ENCODE data around the gene CELSR1.

Gene CELSR1

DNA sequence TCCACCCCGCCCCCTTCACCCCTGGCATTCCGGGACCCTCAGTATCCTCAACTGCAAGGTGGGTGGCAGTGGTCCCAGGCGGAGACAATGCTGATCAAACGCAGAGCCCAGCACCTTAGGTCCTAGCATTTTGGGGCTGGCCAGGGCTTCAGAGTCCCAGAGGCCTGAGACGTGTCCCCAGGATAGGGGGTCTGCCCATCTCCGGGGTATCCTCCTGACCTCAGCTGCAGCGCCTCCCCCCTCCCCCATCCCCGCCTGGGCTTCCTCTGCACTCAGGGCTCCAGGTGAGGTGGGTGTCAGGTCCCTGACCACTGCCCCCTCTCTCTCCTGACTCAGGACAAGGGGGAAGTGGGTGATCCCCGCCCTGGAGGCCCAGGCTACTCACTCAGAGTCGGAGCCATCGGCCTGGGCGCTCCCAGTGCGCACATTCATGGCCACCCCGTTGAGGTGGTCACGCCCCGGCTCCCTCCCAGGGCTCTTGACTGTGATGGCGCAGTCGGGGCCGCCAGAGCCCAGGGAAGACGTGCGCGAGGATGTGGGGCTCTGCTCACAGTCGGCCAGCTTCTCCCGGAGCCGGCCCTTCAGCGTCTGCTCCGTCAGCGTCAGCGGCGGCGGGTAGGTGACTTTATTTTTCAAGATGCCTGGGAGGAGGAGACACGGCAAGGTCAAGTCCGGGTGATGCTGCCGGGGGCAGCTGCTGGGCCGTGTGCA lies 173.7 kb downstream of the CELSR1 start:
- peaks cover 22% of the 10 kb centered on the region for H3F3A ChIP-seq (ENCODE audit: insufficient read depth, low read length)
- TF ChIP-seq, protein P1, sequence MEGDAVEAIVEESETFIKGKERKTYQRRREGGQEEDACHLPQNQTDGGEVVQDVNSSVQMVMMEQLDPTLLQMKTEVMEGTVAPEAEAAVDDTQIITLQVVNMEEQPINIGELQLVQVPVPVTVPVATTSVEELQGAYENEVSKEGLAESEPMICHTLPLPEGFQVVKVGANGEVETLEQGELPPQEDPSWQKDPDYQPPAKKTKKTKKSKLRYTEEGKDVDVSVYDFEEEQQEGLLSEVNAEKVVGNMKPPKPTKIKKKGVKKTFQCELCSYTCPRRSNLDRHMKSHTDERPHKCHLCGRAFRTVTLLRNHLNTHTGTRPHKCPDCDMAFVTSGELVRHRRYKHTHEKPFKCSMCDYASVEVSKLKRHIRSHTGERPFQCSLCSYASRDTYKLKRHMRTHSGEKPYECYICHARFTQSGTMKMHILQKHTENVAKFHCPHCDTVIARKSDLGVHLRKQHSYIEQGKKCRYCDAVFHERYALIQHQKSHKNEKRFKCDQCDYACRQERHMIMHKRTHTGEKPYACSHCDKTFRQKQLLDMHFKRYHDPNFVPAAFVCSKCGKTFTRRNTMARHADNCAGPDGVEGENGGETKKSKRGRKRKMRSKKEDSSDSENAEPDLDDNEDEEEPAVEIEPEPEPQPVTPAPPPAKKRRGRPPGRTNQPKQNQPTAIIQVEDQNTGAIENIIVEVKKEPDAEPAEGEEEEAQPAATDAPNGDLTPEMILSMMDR (IDR thresholded peaks at IDR 0.05; ENCODE audit: low read length) = no peak
- TF ChIP-seq EZH2phosphoT487 (IDR thresholded peaks at IDR 0.05; ENCODE audit: low read length) = no peak
- no peak for TF ChIP-seq EZH2 (optimal IDR thresholded peaks at IDR 0.05; ENCODE audit: low read depth, low read length)
- H3K4me2 ChIP-seq (ENCODE audit: low read depth, low read length) = no peak overlapping the region
- H3K4me1 ChIP-seq (ENCODE audit: low read length) = peaks cover 39% of the 10 kb centered on the region
- H3K27me3 ChIP-seq (replicated peaks; ENCODE audit: insufficient read depth, low read length) = no peaks in the 10 kb centered on the region
- no peak overlapping the region for H3K4me3 ChIP-seq (ENCODE audit: low read length)
- no peaks in the 10 kb centered on the region for H3K9me2 ChIP-seq (replicated peaks; ENCODE audit: insufficient read depth, low read length)
- H2AFZ ChIP-seq (ENCODE audit: low read length) = no peak overlapping the region
- H3K36me3 ChIP-seq (replicated peaks; ENCODE audit: insufficient read depth, low read length) = no peaks in the 10 kb centered on the region
- H3K9ac ChIP-seq (ENCODE audit: low read length) = no peak overlapping the region
- H4K20me1 ChIP-seq (ENCODE audit: insufficient read depth, low read length) = no peaks in the 10 kb centered on the region
- H3K9me3 ChIP-seq (replicated peaks; ENCODE audit: insufficient read depth, low read length) = no peaks in the 10 kb centered on the region
- peak overlapping the region; percentile 92 for H3K27ac ChIP-seq (ENCODE audit: low read length)
- no peak for DNase-seq
- no peaks in the 10 kb centered on the region for H3K79me2 ChIP-seq (ENCODE audit: low read length)

DNA sequence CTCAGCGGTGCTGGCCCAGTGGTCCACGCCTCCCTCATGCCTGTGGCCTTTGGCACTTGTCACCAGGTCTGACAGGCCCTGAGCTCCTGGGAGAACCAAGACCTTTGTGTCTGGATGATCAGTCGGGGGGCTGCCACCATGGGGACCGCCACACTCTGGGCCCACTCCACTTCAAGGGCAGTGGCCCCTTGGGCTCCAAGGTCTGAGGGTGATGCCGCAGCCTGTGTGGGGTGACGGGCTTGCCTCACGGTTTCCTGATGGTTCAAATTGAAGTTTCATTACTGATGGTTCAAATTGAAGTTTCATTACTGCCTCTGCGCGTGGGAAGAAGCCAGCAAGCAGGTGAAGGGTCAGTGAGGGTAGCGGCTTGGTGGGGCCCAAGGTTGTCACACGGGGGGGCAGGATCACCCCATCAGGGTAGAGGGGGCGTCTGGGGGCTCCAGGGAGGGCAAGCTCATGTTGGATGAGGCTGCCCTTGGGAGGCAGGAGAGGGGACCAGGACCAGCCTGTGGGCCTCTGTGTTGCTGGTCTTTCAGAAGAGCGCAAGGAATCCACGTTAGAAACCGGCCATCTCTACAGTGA lies 174.4 kb downstream of the CELSR1 start:
- H3K4me3 ChIP-seq (ENCODE audit: low read length) = no peak overlapping the region
- no peaks in the 10 kb centered on the region for H3K27me3 ChIP-seq (replicated peaks; ENCODE audit: insufficient read depth, low read length)
- H4K20me1 ChIP-seq (ENCODE audit: insufficient read depth, low read length) = no peaks in the 10 kb centered on the region
- H3K9ac ChIP-seq (ENCODE audit: low read length) = peak overlapping the region; percentile 38
- no peaks in the 10 kb centered on the region for H3K36me3 ChIP-seq (replicated peaks; ENCODE audit: insufficient read depth, low read length)
- no peak overlapping the region for H3K4me2 ChIP-seq (ENCODE audit: low read depth, low read length)
- H3K9me3 ChIP-seq (replicated peaks; ENCODE audit: insufficient read depth, low read length) = no peaks in the 10 kb centered on the region
- peaks cover 22% of the 10 kb centered on the region for H3F3A ChIP-seq (ENCODE audit: insufficient read depth, low read length)
- H3K27ac ChIP-seq (ENCODE audit: low read length) = peak overlapping the region; percentile 92
- H2AFZ ChIP-seq (ENCODE audit: low read length) = no peak overlapping the region
- TF ChIP-seq, protein P1 (IDR thresholded peaks at IDR 0.05; ENCODE audit: low read length) = no peak
- TF ChIP-seq EZH2 (optimal IDR thresholded peaks at IDR 0.05; ENCODE audit: low read depth, low read length) = no peak
- TF ChIP-seq EZH2phosphoT487 (IDR thresholded peaks at IDR 0.05; ENCODE audit: low read length) = no peak
- H3K79me2 ChIP-seq (ENCODE audit: low read length) = no peaks in the 10 kb centered on the region
- DNase-seq = no peak
- H3K4me1 ChIP-seq (ENCODE audit: low read length) = peaks cover 38% of the 10 kb centered on the region
- no peaks in the 10 kb centered on the region for H3K9me2 ChIP-seq (replicated peaks; ENCODE audit: insufficient read depth, low read length)

DNA sequence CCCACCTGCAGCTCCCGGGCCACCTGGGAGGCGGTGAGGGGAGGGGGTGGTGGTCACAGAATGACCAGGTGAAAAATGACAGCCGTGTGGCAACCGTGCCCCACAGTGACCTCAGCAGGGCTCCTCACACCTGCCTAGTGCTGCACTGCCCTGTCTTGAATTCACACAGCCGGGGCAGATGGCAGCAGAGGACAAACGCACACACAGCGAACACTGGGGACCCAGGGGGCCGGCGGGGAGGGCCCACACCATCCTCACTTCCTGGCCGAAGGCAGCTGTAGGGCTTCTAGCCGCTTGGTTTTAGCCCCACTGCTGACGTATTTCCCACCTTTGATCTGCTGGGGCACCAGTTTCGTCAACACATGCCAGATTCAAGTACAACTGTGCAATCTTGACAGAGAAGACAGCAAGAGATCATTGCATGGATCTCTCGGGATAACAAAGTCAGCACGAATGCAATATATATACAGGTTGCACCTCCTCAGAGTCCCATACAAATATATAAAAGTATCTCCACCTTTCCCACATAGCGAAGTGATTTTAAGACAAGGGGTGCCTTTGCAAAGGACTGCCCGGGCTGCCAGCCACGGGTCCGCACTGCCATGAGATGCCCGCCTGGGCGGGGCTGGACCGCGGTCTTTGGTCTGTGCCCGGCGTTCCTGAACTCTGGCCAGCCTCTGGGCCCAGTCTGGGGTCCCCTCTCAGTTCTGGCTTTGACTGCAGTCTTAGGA lies 175.1 kb downstream of the CELSR1 start:
- no peak overlapping the region for H3K4me2 ChIP-seq (ENCODE audit: low read depth, low read length)
- no peaks in the 10 kb centered on the region for H3K27me3 ChIP-seq (replicated peaks; ENCODE audit: insufficient read depth, low read length)
- H3K79me2 ChIP-seq (ENCODE audit: low read length) = no peaks in the 10 kb centered on the region
- peaks cover 33% of the 10 kb centered on the region for H3K4me1 ChIP-seq (ENCODE audit: low read length)
- H3K9me3 ChIP-seq (replicated peaks; ENCODE audit: insufficient read depth, low read length) = no peaks in the 10 kb centered on the region
- H4K20me1 ChIP-seq (ENCODE audit: insufficient read depth, low read length) = no peaks in the 10 kb centered on the region
- H3K9me2 ChIP-seq (replicated peaks; ENCODE audit: insufficient read depth, low read length) = no peaks in the 10 kb centered on the region
- H3K36me3 ChIP-seq (replicated peaks; ENCODE audit: insufficient read depth, low read length) = no peaks in the 10 kb centered on the region
- H3K4me3 ChIP-seq (ENCODE audit: low read length) = no peak overlapping the region
- H3F3A ChIP-seq (ENCODE audit: insufficient read depth, low read length) = peaks cover 21% of the 10 kb centered on the region
- DNase-seq = peak; percentile 88
- no peak for TF ChIP-seq EZH2 (optimal IDR thresholded peaks at IDR 0.05; ENCODE audit: low read depth, low read length)
- TF ChIP-seq EZH2phosphoT487 (IDR thresholded peaks at IDR 0.05; ENCODE audit: low read length) = no peak
- TF ChIP-seq, protein P1 (IDR thresholded peaks at IDR 0.05; ENCODE audit: low read length) = no peak; the same call in 1 of the 2 replicates
- peak overlapping the region; percentile 92 for H3K27ac ChIP-seq (ENCODE audit: low read length)
- H3K9ac ChIP-seq (ENCODE audit: low read length) = peak overlapping the region; percentile 46
- H2AFZ ChIP-seq (ENCODE audit: low read length) = no peak overlapping the region
